ENCODE data around the gene ABCA9. TPM values are rescaled to one million over a fixed set of nuclear protein-coding genes. Genes with fewer than 3 reads are reported as not detected.
"Not testable (repeated sequence)": the region's sequence is repeated elsewhere in the genome, so short reads cannot be mapped to it uniquely, and the experiment has no call there.

Gene ABCA9
- total RNA-seq, 2 donors from 2014 or later, result 2.2 to 8.1 TPM

- intact Hi-C loops (cut with DNase I, micrococcal nuclease), result no loop called here
- ATAC-seq (no peak), DNase-seq (no peak)
Observed at GRCh38 chr17:69046121-69046807, 14.5 kb downstream of the ABCA9 start.

- ATAC-seq (no peak), DNase-seq (no peak)
- intact Hi-C loops (cut with DNase I, micrococcal nuclease), result no loop called here
Observed at GRCh38 chr17:69045646-69046045, 15.1 kb downstream of the ABCA9 start.

- intact Hi-C loops (cut with DNase I, micrococcal nuclease), result no loop called here
- DNase-seq (no peak), ATAC-seq (no peak)
Observed at GRCh38 chr17:69044371-69044770, 16.4 kb downstream of the ABCA9 start.

GRCh38 chr17:69043098-69043734 is 17.5 kb downstream of the ABCA9 start:
- ATAC-seq, result peak; percentile 15
- intact Hi-C loops (cut with DNase I, micrococcal nuclease), result no loop called here
- no peak for DNase-seq

GRCh38 chr17:69042308-69042707 is 18.4 kb downstream of the ABCA9 start:
- ATAC-seq (peak; percentile 66), DNase-seq (no peak)
- intact Hi-C loops (cut with DNase I, micrococcal nuclease), result no loop called here

GRCh38 chr17:69031839-69032238 is 28.9 kb downstream of the ABCA9 start:
- ATAC-seq (peak; percentile 67), DNase-seq (no peak)
- intact Hi-C loops (cut with DNase I, micrococcal nuclease), result no loop called here

- DNase-seq (no peak), ATAC-seq (no peak)
- intact Hi-C loops (cut with DNase I, micrococcal nuclease), result no loop called here
Observed at GRCh38 chr17:69030169-69030568, 30.6 kb downstream of the ABCA9 start.

GRCh38 chr17:69018687-69019086 is 42.0 kb downstream of the ABCA9 start:
- ATAC-seq (no peak), DNase-seq (no peak)
- intact Hi-C loops (cut with DNase I, micrococcal nuclease), result no loop called here

GRCh38 chr17:69018022-69018615 is 42.6 kb downstream of the ABCA9 start:
- intact Hi-C loops (cut with DNase I, micrococcal nuclease), result no loop called here
- ATAC-seq, result no peak
- DNase-seq, result no peak

- ATAC-seq (no peak), DNase-seq (no peak)
- intact Hi-C loops (cut with DNase I, micrococcal nuclease), result no loop called here
Observed at GRCh38 chr17:69015631-69016030, 45.1 kb downstream of the ABCA9 start.

GRCh38 chr17:69012895-69013805 is 47.6 kb downstream of the ABCA9 start:
- DNase-seq (no peak), ATAC-seq (no peak)
- intact Hi-C loops (cut with DNase I, micrococcal nuclease), result no loop called here

GRCh38 chr17:69009930-69010329 is 50.8 kb downstream of the ABCA9 start:
- ATAC-seq (no peak), DNase-seq (no peak)
- intact Hi-C loops (cut with DNase I, micrococcal nuclease), result no loop called here

- DNase-seq; intact Hi-C loops (cut with DNase I, micrococcal nuclease); ATAC-seq: not testable (repeated sequence)
Observed at GRCh38 chr17:69004759-69005158, 56.0 kb downstream of the ABCA9 start.

- ATAC-seq; DNase-seq; intact Hi-C loops (cut with DNase I, micrococcal nuclease): not testable (repeated sequence)
Observed at GRCh38 chr17:68999743-69000142, 61.0 kb downstream of the ABCA9 start.

- ATAC-seq (no peak), DNase-seq (no peak)
- intact Hi-C loops (cut with DNase I, micrococcal nuclease), result no loop called here
Observed at GRCh38 chr17:68993112-68993511, 67.6 kb downstream of the ABCA9 start.

GRCh38 chr17:68987966-68988365 is 72.8 kb downstream of the ABCA9 start:
- intact Hi-C loops (cut with DNase I, micrococcal nuclease), result no loop called here
- DNase-seq, result no peak
- no peak for ATAC-seq

- no peak for ATAC-seq
- DNase-seq, result peak in 1 of 2 donors; percentile 16
- intact Hi-C loops (cut with DNase I, micrococcal nuclease), result no loop called here
Observed at GRCh38 chr17:68981288-68981687, 79.4 kb downstream of the ABCA9 start.

GRCh38 chr17:68973098-68973846 is 87.5 kb downstream of the ABCA9 start:
- no peak for DNase-seq
- intact Hi-C loops (cut with DNase I, micrococcal nuclease), result loop anchor here in 1 of 2 donors (5.0 kb wide), 1 partner anchor 196 kb away; no protein-coding TSS in a partner anchor
- no peak for ATAC-seq
